ENCODE data around the gene SPEN. TPM values are rescaled to one million over a fixed set of nuclear protein-coding genes. Genes with fewer than 3 reads are reported as not detected.
"Not testable (repeated sequence)": the region's sequence is repeated elsewhere in the genome, so short reads cannot be mapped to it uniquely, and the experiment has no call there.

SPEN gene
- total RNA-seq, 1 donor from 2014 or later = 24.0 TPM

DNA sequence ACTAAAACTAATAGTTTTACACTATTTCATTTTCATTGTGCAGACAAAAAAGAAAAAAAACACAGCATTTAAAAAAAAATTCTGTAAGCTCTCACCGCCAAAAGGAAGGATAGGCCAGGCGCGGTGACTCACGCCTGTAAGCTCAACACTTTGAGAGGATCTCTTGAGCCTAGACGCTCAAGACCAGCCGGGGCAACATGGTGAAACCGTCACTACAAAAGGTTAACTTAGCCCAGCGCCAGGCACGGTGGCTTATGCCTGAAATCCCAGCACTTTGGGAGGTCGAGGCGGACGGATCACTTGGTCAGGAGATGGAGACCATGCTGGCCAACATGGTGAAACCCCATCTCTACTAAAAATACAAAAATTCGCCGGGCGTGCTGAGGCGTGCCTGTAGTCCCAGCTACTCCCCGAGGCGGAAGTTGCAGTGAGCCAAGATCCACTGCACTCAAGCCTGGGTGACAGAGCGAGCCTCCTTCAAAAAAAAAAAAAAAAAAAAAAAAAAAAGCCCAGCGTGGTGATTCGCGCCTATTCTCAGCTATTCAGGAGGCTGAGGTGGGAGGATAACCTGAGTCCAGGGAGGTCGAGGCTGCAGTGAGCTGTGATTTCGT is 14.3 kb upstream of the SPEN start:
- Histone ChIP-seq H3K27me3 (ENCODE audit: control insufficient read depth, insufficient read depth, low read length) (no peaks in the 10 kb centered on the region), H3K36me3 (ENCODE audit: control insufficient read depth, insufficient read depth, low read length) (no peaks in the 10 kb centered on the region), H3K4me3 (ENCODE audit: low read depth, low read length) (no peak overlapping the region)
- TF ChIP-seq CTCF (IDR thresholded peaks at IDR 0.05; ENCODE audit: insufficient read depth, low read length, poor library complexity, severe bottlenecking) = no peak
- DNase-seq (ENCODE audit: low read depth) = no peak

DNA sequence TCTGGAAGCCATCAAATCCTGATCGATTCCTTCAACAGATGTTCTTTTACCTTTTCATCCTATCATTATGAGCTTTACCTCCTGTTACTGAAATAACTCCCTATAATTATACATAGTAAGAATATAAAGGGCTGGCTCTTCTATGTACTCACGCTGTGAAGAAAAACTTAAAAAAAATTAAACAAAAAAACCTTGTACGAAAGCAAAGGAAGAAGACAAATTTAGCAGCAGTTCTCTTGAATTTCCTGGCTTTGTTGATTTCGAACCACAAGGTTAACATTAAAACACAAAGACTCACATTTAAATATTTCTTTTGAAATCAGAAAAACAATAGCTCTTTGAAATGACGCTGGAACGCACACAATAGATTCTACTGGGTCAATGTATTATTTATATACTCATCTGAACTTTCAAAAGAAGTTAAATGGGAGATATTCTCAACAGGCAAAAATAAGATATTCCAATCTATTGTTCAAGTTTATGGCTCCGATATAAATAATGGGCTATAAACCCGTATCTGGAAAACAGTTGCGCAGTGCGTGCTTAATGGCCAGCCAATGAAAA is 13.6 kb upstream of the SPEN start:
- no peaks in the 10 kb centered on the region for H3K36me3 ChIP-seq (ENCODE audit: control insufficient read depth, insufficient read depth, low read length)
- H3K27me3 ChIP-seq (ENCODE audit: control insufficient read depth, insufficient read depth, low read length) = no peaks in the 10 kb centered on the region
- peak overlapping the region; percentile 80 for H3K4me3 ChIP-seq (ENCODE audit: low read depth, low read length)
- DNase-seq (ENCODE audit: low read depth) = no peak
- no peak for TF ChIP-seq CTCF (IDR thresholded peaks at IDR 0.05; ENCODE audit: insufficient read depth, low read length, poor library complexity, severe bottlenecking)

GRCh38 chr1:15834406-15835204 is 12.9 kb upstream of the SPEN start:
- Histone ChIP-seq H3K27me3 (ENCODE audit: control insufficient read depth, insufficient read depth, low read length) (no peaks in the 10 kb centered on the region), H3K36me3 (ENCODE audit: control insufficient read depth, insufficient read depth, low read length) (no peaks in the 10 kb centered on the region), H3K4me3 (ENCODE audit: low read depth, low read length) (peak overlapping the region; percentile 80)
- DNase-seq (ENCODE audit: low read depth) = no peak
- TF ChIP-seq CTCF (IDR thresholded peaks at IDR 0.05; ENCODE audit: insufficient read depth, low read length, poor library complexity, severe bottlenecking) = no peak

DNA sequence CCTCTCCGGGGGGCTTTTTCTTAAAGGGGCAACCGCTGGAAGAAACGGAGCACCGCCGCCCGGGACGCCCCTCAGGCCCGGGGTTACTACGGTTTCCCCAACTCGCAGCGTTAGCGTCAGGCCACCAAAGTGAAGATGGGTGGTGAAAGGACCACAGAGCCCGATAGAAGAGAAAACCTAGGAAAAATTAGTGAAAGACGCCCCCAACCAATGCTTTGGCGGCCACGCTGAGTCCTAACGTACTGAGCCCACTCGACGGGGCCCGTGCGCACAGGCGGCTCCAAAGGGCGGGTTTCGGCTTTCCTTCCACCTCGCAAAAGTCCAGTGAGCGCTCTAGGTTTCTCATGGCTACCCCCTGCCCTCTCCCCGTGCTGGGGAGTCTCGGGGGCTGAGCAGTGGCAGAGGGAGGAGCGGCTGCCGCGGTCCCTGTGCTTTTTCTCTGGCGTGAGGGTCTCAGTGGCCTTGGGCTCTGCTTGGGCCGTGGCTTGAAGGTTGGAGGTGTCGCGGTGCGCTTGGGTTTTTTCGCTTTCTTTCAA is 12.2 kb upstream of the SPEN start:
- Histone ChIP-seq H3K27me3 (ENCODE audit: control insufficient read depth, insufficient read depth, low read length) (no peaks in the 10 kb centered on the region), H3K4me3 (ENCODE audit: low read depth, low read length) (peak overlapping the region; percentile 80), H3K36me3 (ENCODE audit: control insufficient read depth, insufficient read depth, low read length) (no peaks in the 10 kb centered on the region)
- TF ChIP-seq CTCF (IDR thresholded peaks at IDR 0.05; ENCODE audit: insufficient read depth, low read length, poor library complexity, severe bottlenecking) = no peak
- no peak for DNase-seq (ENCODE audit: low read depth)

GRCh38 chr1:15835741-15836510 is 11.6 kb upstream of the SPEN start:
- peak; percentile 98 for DNase-seq (ENCODE audit: low read depth)
- no peaks in the 10 kb centered on the region for H3K27me3 ChIP-seq (ENCODE audit: control insufficient read depth, insufficient read depth, low read length)
- TF ChIP-seq CTCF (IDR thresholded peaks at IDR 0.05; ENCODE audit: insufficient read depth, low read length, poor library complexity, severe bottlenecking) = no peak

DNA sequence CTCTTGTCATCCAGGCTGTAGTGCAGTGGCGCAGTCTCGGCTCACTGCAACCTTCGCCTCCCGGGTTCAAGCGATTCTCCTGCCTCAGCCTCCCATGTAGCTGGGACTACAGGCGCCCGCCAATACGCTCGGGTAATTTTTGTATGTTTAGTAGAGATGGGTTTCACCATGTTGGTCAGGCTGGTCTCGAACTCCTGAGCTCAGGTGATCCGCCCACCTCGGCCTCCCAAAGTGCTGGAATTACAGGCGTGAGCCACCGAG is 11.1 kb upstream of the SPEN start:
- H3K36me3 ChIP-seq (ENCODE audit: control insufficient read depth, insufficient read depth, low read length); DNase-seq (ENCODE audit: low read depth); H3K27me3 ChIP-seq (ENCODE audit: control insufficient read depth, insufficient read depth, low read length); H3K4me3 ChIP-seq (ENCODE audit: low read depth, low read length): not testable (repeated sequence)

More at GRCh38 chr1:15835741-15836510, 11.6 kb upstream of the SPEN start:
- Histone ChIP-seq H3K36me3 (ENCODE audit: control insufficient read depth, insufficient read depth, low read length) (no peaks in the 10 kb centered on the region), H3K4me3 (ENCODE audit: low read depth, low read length) (peak overlapping the region; percentile 80)

All from kidney epithelial cell (primary cell).